Stimulated activated CD4-positive, alpha-beta T cell treated with anti-CD3 and anti-CD28 coated beads, Interleukin-15, amount 100 ng/mL, for 1 hour (primary cell): ENCODE measurements around the gene SH3RF2.
"Not testable (repeated sequence)": the region's sequence is repeated elsewhere in the genome, so short reads cannot be mapped to it uniquely, and the experiment has no call there.

Experiments
- DNase-seq, 2 donors: peaks; one replicate each; pipeline ENCODE4 v3.0.0-alpha.2; 2020; ENCODE audit warnings: low read depth in 1 of 2, low spot score in 1 of 2

The SH3RF2 gene

GRCh38 chr5:145948921-145949320 lies 12.5 kb downstream of the SH3RF2 start:
- DNase-seq = no peak

GRCh38 chr5:145949474-145949873 lies 13.1 kb downstream of the SH3RF2 start:
- no peak for DNase-seq

- DNase-seq = no peak
Measured at GRCh38 chr5:145951071-145951470, 14.7 kb downstream of the SH3RF2 start.

- no peak for DNase-seq
Measured at GRCh38 chr5:145953202-145953601, 16.8 kb downstream of the SH3RF2 start.

GRCh38 chr5:145954140-145954539 lies 17.8 kb downstream of the SH3RF2 start:
- not testable (repeated sequence) for DNase-seq

GRCh38 chr5:145957388-145957787 lies 21.0 kb downstream of the SH3RF2 start:
- no peak for DNase-seq

- no peak for DNase-seq
Measured at GRCh38 chr5:145958436-145958835, 22.1 kb downstream of the SH3RF2 start.

GRCh38 chr5:145960166-145960565 lies 23.8 kb downstream of the SH3RF2 start:
- no peak for DNase-seq

GRCh38 chr5:145960848-145961600 lies 24.6 kb downstream of the SH3RF2 start:
- no peak for DNase-seq

- no peak for DNase-seq
Measured at GRCh38 chr5:145962001-145962400, 25.6 kb downstream of the SH3RF2 start.

- DNase-seq = not testable (repeated sequence)
Measured at GRCh38 chr5:145964008-145964407, 27.6 kb downstream of the SH3RF2 start.

- no peak for DNase-seq
Measured at GRCh38 chr5:145965804-145966203, 29.4 kb downstream of the SH3RF2 start.

- no peak for DNase-seq
Measured at GRCh38 chr5:145967296-145967695, 30.9 kb downstream of the SH3RF2 start.

- no peak for DNase-seq
Measured at GRCh38 chr5:145968970-145969713, 32.8 kb downstream of the SH3RF2 start.

- no peak for DNase-seq
Measured at GRCh38 chr5:145969714-145970092, 33.3 kb downstream of the SH3RF2 start.

- DNase-seq = no peak
Measured at GRCh38 chr5:145971108-145971507, 34.7 kb downstream of the SH3RF2 start.

- no peak for DNase-seq
Measured at GRCh38 chr5:145971701-145972100, 35.3 kb downstream of the SH3RF2 start.

- DNase-seq = no peak
Measured at GRCh38 chr5:145975001-145975360, 38.6 kb downstream of the SH3RF2 start.

- DNase-seq = no peak
Measured at GRCh38 chr5:145975361-145976066, 39.1 kb downstream of the SH3RF2 start.

- DNase-seq = no peak
Measured at GRCh38 chr5:145976431-145977155, 40.2 kb downstream of the SH3RF2 start.

GRCh38 chr5:145978171-145978570 lies 41.8 kb downstream of the SH3RF2 start:
- no peak for DNase-seq
